Measurements from ENCODE around the gene RINT1.

The RINT1 gene

DNA sequence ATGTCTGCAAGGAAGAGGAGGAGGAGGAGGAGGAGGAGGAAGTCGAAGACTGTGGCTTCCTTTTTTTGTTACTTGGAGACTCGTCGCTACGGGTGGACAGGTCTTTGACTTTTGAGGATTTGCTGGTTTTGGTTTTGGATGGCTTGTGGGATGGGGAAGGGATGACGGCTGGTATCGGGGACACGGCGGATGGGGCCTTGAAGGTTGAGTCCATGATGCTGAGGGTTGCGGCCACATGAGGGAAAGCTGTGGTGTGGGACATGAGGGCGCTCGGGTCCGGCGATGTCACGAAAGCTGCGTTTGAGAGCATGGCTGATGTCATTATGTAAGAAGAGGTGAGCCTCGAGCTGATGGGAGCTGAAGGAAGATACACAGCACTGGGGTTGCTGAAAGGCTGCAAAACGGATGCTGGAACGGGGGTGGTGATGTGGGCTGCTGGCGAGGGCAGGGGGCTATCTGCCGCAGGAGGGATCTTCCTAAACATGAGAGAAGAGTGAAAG lies 82.4 kb downstream of the RINT1 start:
- no peak for DNase-seq (ENCODE audit: extremely low read depth, low read depth)
- TF ChIP-seq CTCF (IDR thresholded peaks at IDR 0.05; ENCODE audit: low read depth, low read length): no peak

All from AG09319 (cell line).